Measurements from ENCODE around the gene ATP4B. TPM values are rescaled to one million over a fixed set of nuclear protein-coding genes. Genes with fewer than 3 reads are reported as not detected.

Gene ATP4B
- polyA plus RNA-seq, 1 of the 3 experiments (the other 2 are of a cell fraction): not detected

GRCh38 chr13:113654591-113655345 lies 3.2 kb downstream of the ATP4B start:
- H3K9ac ChIP-seq: no peak overlapping the region
- H2AFZ ChIP-seq (ENCODE audit: low read depth): no peak overlapping the region
- H3K4me2 ChIP-seq: no peak overlapping the region
- H3K4me3 ChIP-seq (ENCODE audit: low read depth in 2 of 2, low read length in 1 of 2): no peak overlapping the region
- ChIA-PET POLR2A (no interaction called here), CTCF (interaction anchor here (1.4 kb wide), 1 partner anchor 12 kb away, joined by 3 read pairs; the partner anchor contains the start of gene GRK1)
- no peaks in the 10 kb centered on the region for H3K36me3 ChIP-seq (replicated peaks in 1 of 2; ENCODE audit: control insufficient read depth in 1 of 2, insufficient read depth in 2 of 2, low read length in 1 of 2)
- WGBS (ENCODE audit: low lambda C conversion rate): 77% methylated on average over 32 of the region's 39 CpGs
- H4K20me1 ChIP-seq (ENCODE audit: insufficient read depth): no peaks in the 10 kb centered on the region
- DNase-seq: no peak
- TF ChIP-seq RFX5 (IDR thresholded peaks at IDR 0.05; ENCODE audit: low read length) (no peak), TAF1 (IDR thresholded peaks at IDR 0.05; ENCODE audit: borderline replicate concordance, low read depth, low read length) (no peak), GATA2 (CRISPR knock-in tag; IDR thresholded peaks at IDR 0.05) (no peak), RXRA (IDR thresholded peaks at IDR 0.05; ENCODE audit: borderline replicate concordance, low read depth) (no peak), IRF3 (IDR thresholded peaks at IDR 0.05; ENCODE audit: low read depth, low read length) (no peak), CHD2 (IDR thresholded peaks at IDR 0.05; ENCODE audit: low read length, partially characterized antibody) (no peak), RAD21 (IDR thresholded peaks at IDR 0.05; ENCODE audit: low read length) (no peak), EP300 (IDR thresholded peaks at IDR 0.05; ENCODE audit: borderline replicate concordance in 1 of 2, low read depth in 1 of 2, low read length in 1 of 2) (no peak)
- TF ChIP-seq, protein P1, sequence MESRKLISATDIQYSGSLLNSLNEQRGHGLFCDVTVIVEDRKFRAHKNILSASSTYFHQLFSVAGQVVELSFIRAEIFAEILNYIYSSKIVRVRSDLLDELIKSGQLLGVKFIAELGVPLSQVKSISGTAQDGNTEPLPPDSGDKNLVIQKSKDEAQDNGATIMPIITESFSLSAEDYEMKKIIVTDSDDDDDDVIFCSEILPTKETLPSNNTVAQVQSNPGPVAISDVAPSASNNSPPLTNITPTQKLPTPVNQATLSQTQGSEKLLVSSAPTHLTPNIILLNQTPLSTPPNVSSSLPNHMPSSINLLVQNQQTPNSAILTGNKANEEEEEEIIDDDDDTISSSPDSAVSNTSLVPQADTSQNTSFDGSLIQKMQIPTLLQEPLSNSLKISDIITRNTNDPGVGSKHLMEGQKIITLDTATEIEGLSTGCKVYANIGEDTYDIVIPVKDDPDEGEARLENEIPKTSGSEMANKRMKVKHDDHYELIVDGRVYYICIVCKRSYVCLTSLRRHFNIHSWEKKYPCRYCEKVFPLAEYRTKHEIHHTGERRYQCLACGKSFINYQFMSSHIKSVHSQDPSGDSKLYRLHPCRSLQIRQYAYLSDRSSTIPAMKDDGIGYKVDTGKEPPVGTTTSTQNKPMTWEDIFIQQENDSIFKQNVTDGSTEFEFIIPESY (IDR thresholded peaks at IDR 0.05; ENCODE audit: borderline replicate concordance, low read depth): no peak
- peaks cover 0 to 7% of the 10 kb centered on the region in 2 experiments; a peak in 1 of 4 replicates for H3K4me1 ChIP-seq (ENCODE audit: control insufficient read depth in 1 of 2, insufficient read depth in 2 of 2, low read depth in 1 of 2, low read length in 1 of 2)
- H3F3A ChIP-seq (replicated peaks; ENCODE audit: insufficient read depth): no peaks in the 10 kb centered on the region
- no peaks in the 10 kb centered on the region for H3K9me3 ChIP-seq
- H3K27ac ChIP-seq (ENCODE audit: low read depth in 2 of 2, low read length in 1 of 2): no peak overlapping the region
- no peaks in the 10 kb centered on the region for H3K79me2 ChIP-seq (ENCODE audit: insufficient read depth)
- no peaks in the 10 kb centered on the region for H3K27me3 ChIP-seq (ENCODE audit: insufficient read depth)
- no peaks in the 10 kb centered on the region for H3K9me2 ChIP-seq

GRCh38 chr13:113654175-113654560 lies 3.8 kb downstream of the ATP4B start:
- POLR2A ChIA-PET: no interaction called here
- Histone ChIP-seq H3K36me3 (replicated peaks in 1 of 2; ENCODE audit: control insufficient read depth in 1 of 2, insufficient read depth in 2 of 2, low read length in 1 of 2) (no peaks in the 10 kb centered on the region), H3F3A (replicated peaks; ENCODE audit: insufficient read depth) (no peaks in the 10 kb centered on the region), H3K79me2 (ENCODE audit: insufficient read depth) (no peaks in the 10 kb centered on the region), H3K9ac (no peak overlapping the region), H3K4me2 (no peak overlapping the region), H2AFZ (ENCODE audit: low read depth) (no peak overlapping the region), H3K4me1 (ENCODE audit: control insufficient read depth in 1 of 2, insufficient read depth in 2 of 2, low read depth in 1 of 2, low read length in 1 of 2) (peaks cover 0 to 7% of the 10 kb centered on the region in 2 experiments; a peak in 1 of 4 replicates), H3K9me2 (no peaks in the 10 kb centered on the region), H3K27ac (ENCODE audit: low read depth in 2 of 2, low read length in 1 of 2) (no peak overlapping the region), H3K27me3 (ENCODE audit: insufficient read depth) (no peaks in the 10 kb centered on the region), H4K20me1 (ENCODE audit: insufficient read depth) (no peaks in the 10 kb centered on the region), H3K4me3 (ENCODE audit: low read depth in 2 of 2, low read length in 1 of 2) (no peak overlapping the region), H3K9me3 (no peaks in the 10 kb centered on the region)
- DNase-seq: no peak
- CTCF ChIA-PET: interaction anchor here (1.4 kb wide), 1 partner anchor 12 kb away, joined by 3 read pairs; the partner anchor contains the start of gene GRK1
- 86% methylated on average over 9 of the region's 9 CpGs for WGBS (ENCODE audit: low lambda C conversion rate)
- TF ChIP-seq, protein P1 (IDR thresholded peaks at IDR 0.05; ENCODE audit: borderline replicate concordance, low read depth): no peak
- TF ChIP-seq EP300 (IDR thresholded peaks at IDR 0.05; ENCODE audit: borderline replicate concordance in 1 of 2, low read depth in 1 of 2, low read length in 1 of 2) (no peak), REST (IDR thresholded peaks at IDR 0.05; ENCODE audit: low read depth, low read length) (no peak), NFIC (IDR thresholded peaks at IDR 0.05; ENCODE audit: borderline replicate concordance) (no peak), YY1 (IDR thresholded peaks at IDR 0.05; ENCODE audit: low read depth) (no peak), CHD2 (IDR thresholded peaks at IDR 0.05; ENCODE audit: low read length, partially characterized antibody) (no peak), RFX5 (IDR thresholded peaks at IDR 0.05; ENCODE audit: low read length) (no peak), TEAD4 (IDR thresholded peaks at IDR 0.05; ENCODE audit: borderline replicate concordance, insufficient read depth) (no peak), MAX (IDR thresholded peaks at IDR 0.05; ENCODE audit: low read depth) (no peak), JUND (IDR thresholded peaks at IDR 0.05) (no peak), TAF1 (IDR thresholded peaks at IDR 0.05; ENCODE audit: borderline replicate concordance, low read depth, low read length) (no peak)
